Neural cell (in vitro differentiated cells): ENCODE results near the gene ARHGEF17. TPM values are rescaled to one million over a fixed set of nuclear protein-coding genes. Genes with fewer than 3 reads are reported as not detected.

Experiments used
- H2AFZ ChIP-seq: fragments of 200-600, 300-800 bp; sonication (generic), shearing (Covaris generic); 2 replicates; pipeline ENCODE4 v1.6.0; 2014; ENCODE audit warnings: low read depth, mild to moderate bottlenecking, antibody characterized with exemption, low read length, moderate library complexity
- H3F3A ChIP-seq: fragments of 200-600 bp; shearing (Covaris generic); 2 replicates; pipeline ENCODE4 v1.6.1; 2016; ENCODE audit warnings: mild to moderate bottlenecking, moderate library complexity, mixed read lengths, antibody characterized with exemption, low read length; ENCODE audit not compliant: insufficient read depth, poor library complexity, severe bottlenecking
- H3K27ac ChIP-seq: fragments of 200-600, 300-800 bp; sonication (generic), shearing (Covaris generic); 2 replicates; pipeline ENCODE4 v1.5.1; 2014; ENCODE audit warnings: mild to moderate bottlenecking, low read length, moderate library complexity
- H3K27me3 ChIP-seq: fragments of 300-800, 200-600 bp; sonication (generic), shearing (Covaris generic); 2 replicates; pipeline ENCODE4 v1.6.0; 2014; ENCODE audit warnings: mild to moderate bottlenecking, low read depth, low read length, moderate library complexity; ENCODE audit not compliant: insufficient read depth
- H3K36me3 ChIP-seq: fragments of 300-800, 200-600 bp; sonication (generic), shearing (Covaris generic); 2 replicates; pipeline ENCODE4 v1.5.1; 2014; ENCODE audit warnings: mild to moderate bottlenecking, antibody characterized with exemption, low read length, moderate library complexity; ENCODE audit not compliant: insufficient read depth
- H3K4me2 ChIP-seq: fragments of 300-800, 200-600 bp; sonication (generic), shearing (Covaris generic); 2 replicates; pipeline ENCODE4 v1.6.0; 2014; ENCODE audit warnings: mild to moderate bottlenecking, low read length
- H3K4me3 ChIP-seq: fragments of 300-800, 200-600 bp; sonication (generic), shearing (Covaris generic); 2 replicates; pipeline ENCODE4 v1.5.1; 2014; ENCODE audit warnings: mild to moderate bottlenecking, low read length, moderate library complexity
- H3K79me2 ChIP-seq: fragments of 200-600 bp; shearing (Covaris generic); replicated peaks from 2 replicates; pipeline ENCODE4 v1.6.0; 2014; ENCODE audit warnings: mild to moderate bottlenecking, low read length, moderate library complexity; ENCODE audit not compliant: insufficient read depth
- H3K9ac ChIP-seq: fragments of 300-800, 200-600 bp; sonication (generic), shearing (Covaris generic); 2 replicates; pipeline ENCODE4 v1.6.1; 2016; ENCODE audit warnings: mild to moderate bottlenecking, low read length, mixed read lengths
- H3K9me2 ChIP-seq: fragments of 200-600 bp; shearing (Covaris generic); 2 replicates; pipeline ENCODE4 v1.6.1; 2016; ENCODE audit warnings: mild to moderate bottlenecking, low read length, mixed read lengths; ENCODE audit not compliant: insufficient read depth
- H3K9me3 ChIP-seq: fragments of 200-600, 300-800 bp; sonication (generic), shearing (Covaris generic); 2 replicates; pipeline ENCODE4 v1.6.1; 2016; ENCODE audit warnings: mild to moderate bottlenecking, mixed run types, low read length, moderate library complexity, mixed read lengths
- H4K20me1 ChIP-seq: fragments of 200-600 bp; shearing (Covaris generic); 2 replicates; pipeline ENCODE4 v1.6.1; 2016; ENCODE audit warnings: mild to moderate bottlenecking, mixed run types; ENCODE audit not compliant: insufficient read depth
- EP300 ChIP-seq: fragments of 450-650 bp; conservative IDR thresholded peaks from 2 replicates; pipeline ENCODE4 v1.6.1; 2014; ENCODE audit warnings: antibody characterized with exemption, mild to moderate bottlenecking, moderate library complexity; ENCODE audit not compliant: poor library complexity, severe bottlenecking
- EZH2 ChIP-seq: fragments of 200-600, 300-800 bp; shearing (Covaris generic), sonication (generic); IDR thresholded peaks from 2 replicates; pipeline ENCODE4 v1.6.1; 2014; ENCODE audit warnings: antibody characterized with exemption, low read length, borderline replicate concordance, mild to moderate bottlenecking; ENCODE audit not compliant: insufficient read depth, poor library complexity, severe bottlenecking
- MXI1 ChIP-seq: fragments of 450-650 bp; conservative IDR thresholded peaks from 2 replicates; pipeline ENCODE4 v1.6.1; 2014; ENCODE audit warnings: antibody characterized with exemption, mild to moderate bottlenecking; ENCODE audit not compliant: poor library complexity, severe bottlenecking
- RAD21 ChIP-seq: fragments of 450-650 bp; conservative IDR thresholded peaks from 2 replicates; pipeline ENCODE4 v1.6.1; 2014; ENCODE audit warnings: antibody characterized with exemption, mild to moderate bottlenecking, moderate library complexity
- SMC3 ChIP-seq: fragments of 450-650 bp; conservative IDR thresholded peaks from 2 replicates; pipeline ENCODE4 v1.6.1; 2014; ENCODE audit warnings: antibody characterized with exemption, mild to moderate bottlenecking, moderate library complexity; ENCODE audit not compliant: poor library complexity
- TAF1 ChIP-seq: IDR thresholded peaks from 2 replicates; pipeline ENCODE4 v1.6.1; 2012; ENCODE audit warnings: low read depth
- polyA plus RNA-seq: library from polyadenylated mRNA; depleted of rRNA; stranded (reverse); fragments of >200 nt; gene quantifications from 2 replicates; pipeline ENCODE4 v1.2.3, GENCODE V29; 2014
- TF ChIP-seq, protein P1 (sequence below): fragments of 450-650 bp; IDR thresholded peaks from 2 replicates; pipeline ENCODE4 v1.5.1; 2014; ENCODE audit warnings: antibody characterized with exemption, mild to moderate bottlenecking, moderate library complexity; ENCODE audit not compliant: poor library complexity, severe bottlenecking
- TF ChIP-seq, protein P2 (sequence below): IDR thresholded peaks from 2 replicates; pipeline ENCODE4 v1.6.1; 2012; ENCODE audit warnings: borderline replicate concordance

ARHGEF17 gene
- polyA plus RNA-seq, 1 donor from 2014 or later: 7.9 TPM

DNA sequence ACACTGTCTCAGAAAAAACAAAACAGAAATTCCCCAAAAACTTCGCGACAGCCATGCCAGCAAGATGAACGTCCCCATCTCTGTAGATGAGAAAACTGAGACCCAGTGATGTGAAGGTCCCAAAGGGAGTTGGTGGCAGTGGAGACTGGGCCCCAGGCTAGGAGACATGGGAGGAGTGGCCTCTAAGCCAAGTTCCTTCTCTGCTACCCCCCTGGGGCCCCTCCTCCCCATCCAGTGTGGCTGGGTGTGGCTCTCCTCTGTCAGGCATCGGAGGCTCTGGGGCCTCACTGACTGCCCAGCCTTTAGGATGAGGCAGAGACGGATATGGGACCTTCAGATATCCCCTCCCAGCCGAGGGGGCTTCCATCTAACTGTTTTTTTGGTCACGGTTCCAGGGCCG lies 77.9 kb downstream of the ARHGEF17 start:
- Histone ChIP-seq H3K9me2 (no peaks in the 10 kb centered on the region), H4K20me1 (no peaks in the 10 kb centered on the region), H3K27ac (no peak overlapping the region), H3K4me2 (no peak overlapping the region), H3K36me3 (no peaks in the 10 kb centered on the region), H3K79me2 (no peaks in the 10 kb centered on the region), H3K4me3 (no peak overlapping the region), H2AFZ (no peak overlapping the region), H3F3A (no peaks in the 10 kb centered on the region), H3K9me3 (no peaks in the 10 kb centered on the region), H3K27me3 (no peaks in the 10 kb centered on the region), H3K9ac (no peak overlapping the region)
- TF ChIP-seq, protein P1, sequence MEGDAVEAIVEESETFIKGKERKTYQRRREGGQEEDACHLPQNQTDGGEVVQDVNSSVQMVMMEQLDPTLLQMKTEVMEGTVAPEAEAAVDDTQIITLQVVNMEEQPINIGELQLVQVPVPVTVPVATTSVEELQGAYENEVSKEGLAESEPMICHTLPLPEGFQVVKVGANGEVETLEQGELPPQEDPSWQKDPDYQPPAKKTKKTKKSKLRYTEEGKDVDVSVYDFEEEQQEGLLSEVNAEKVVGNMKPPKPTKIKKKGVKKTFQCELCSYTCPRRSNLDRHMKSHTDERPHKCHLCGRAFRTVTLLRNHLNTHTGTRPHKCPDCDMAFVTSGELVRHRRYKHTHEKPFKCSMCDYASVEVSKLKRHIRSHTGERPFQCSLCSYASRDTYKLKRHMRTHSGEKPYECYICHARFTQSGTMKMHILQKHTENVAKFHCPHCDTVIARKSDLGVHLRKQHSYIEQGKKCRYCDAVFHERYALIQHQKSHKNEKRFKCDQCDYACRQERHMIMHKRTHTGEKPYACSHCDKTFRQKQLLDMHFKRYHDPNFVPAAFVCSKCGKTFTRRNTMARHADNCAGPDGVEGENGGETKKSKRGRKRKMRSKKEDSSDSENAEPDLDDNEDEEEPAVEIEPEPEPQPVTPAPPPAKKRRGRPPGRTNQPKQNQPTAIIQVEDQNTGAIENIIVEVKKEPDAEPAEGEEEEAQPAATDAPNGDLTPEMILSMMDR: no peak
- TF ChIP-seq EZH2 (no peak), RAD21 (no peak), MXI1 (no peak), SMC3 (no peak), TAF1 (no peak), EP300 (no peak)
- TF ChIP-seq, protein P2, sequence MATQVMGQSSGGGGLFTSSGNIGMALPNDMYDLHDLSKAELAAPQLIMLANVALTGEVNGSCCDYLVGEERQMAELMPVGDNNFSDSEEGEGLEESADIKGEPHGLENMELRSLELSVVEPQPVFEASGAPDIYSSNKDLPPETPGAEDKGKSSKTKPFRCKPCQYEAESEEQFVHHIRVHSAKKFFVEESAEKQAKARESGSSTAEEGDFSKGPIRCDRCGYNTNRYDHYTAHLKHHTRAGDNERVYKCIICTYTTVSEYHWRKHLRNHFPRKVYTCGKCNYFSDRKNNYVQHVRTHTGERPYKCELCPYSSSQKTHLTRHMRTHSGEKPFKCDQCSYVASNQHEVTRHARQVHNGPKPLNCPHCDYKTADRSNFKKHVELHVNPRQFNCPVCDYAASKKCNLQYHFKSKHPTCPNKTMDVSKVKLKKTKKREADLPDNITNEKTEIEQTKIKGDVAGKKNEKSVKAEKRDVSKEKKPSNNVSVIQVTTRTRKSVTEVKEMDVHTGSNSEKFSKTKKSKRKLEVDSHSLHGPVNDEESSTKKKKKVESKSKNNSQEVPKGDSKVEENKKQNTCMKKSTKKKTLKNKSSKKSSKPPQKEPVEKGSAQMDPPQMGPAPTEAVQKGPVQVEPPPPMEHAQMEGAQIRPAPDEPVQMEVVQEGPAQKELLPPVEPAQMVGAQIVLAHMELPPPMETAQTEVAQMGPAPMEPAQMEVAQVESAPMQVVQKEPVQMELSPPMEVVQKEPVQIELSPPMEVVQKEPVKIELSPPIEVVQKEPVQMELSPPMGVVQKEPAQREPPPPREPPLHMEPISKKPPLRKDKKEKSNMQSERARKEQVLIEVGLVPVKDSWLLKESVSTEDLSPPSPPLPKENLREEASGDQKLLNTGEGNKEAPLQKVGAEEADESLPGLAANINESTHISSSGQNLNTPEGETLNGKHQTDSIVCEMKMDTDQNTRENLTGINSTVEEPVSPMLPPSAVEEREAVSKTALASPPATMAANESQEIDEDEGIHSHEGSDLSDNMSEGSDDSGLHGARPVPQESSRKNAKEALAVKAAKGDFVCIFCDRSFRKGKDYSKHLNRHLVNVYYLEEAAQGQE: no peak

DNA sequence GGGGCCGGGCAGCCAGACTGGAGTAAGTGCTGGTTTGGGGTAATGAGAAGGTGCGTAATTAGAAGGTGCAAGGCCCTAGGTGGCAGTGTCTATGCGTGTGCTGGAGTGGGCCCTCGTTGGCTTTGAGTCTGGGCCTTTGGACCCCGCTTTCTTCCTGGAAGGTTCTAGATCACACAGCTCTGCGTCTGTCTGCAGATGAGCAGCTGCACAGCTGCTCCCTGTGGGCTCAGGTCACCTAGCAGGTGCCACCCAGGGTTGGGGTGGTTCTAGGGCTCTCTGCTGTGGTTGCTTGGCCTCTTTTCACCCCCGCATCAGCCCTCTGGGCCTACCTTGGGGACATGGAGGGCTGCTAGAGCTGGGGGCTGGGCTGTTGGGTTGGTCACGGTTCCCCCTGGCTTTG lies 78.5 kb downstream of the ARHGEF17 start:
- Histone ChIP-seq H3K27me3 (no peaks in the 10 kb centered on the region), H3K36me3 (no peaks in the 10 kb centered on the region), H3K79me2 (no peaks in the 10 kb centered on the region), H2AFZ (no peak overlapping the region), H3K9me3 (no peaks in the 10 kb centered on the region), H3K9me2 (no peaks in the 10 kb centered on the region), H3K9ac (no peak overlapping the region), H4K20me1 (no peaks in the 10 kb centered on the region), H3K4me3 (no peak overlapping the region), H3K4me2 (no peak overlapping the region), H3F3A (no peaks in the 10 kb centered on the region), H3K27ac (no peak overlapping the region)
- TF ChIP-seq SMC3: no peak
- no peak for TF ChIP-seq EP300
- no peak for TF ChIP-seq TAF1
- TF ChIP-seq EZH2: no peak
